ENCODE measurements around the gene MEOX2. TPM values are rescaled to one million over a fixed set of nuclear protein-coding genes. Genes with fewer than 3 reads are reported as not detected.

The MEOX2 gene
- 0.06 TPM for polyA plus RNA-seq (2013, experiment 1 of 2)
- 0.03 TPM for polyA plus RNA-seq (2013, experiment 2 of 2)

GRCh38 chr7:15686295-15686956 lies at the start of gene MEOX2:
TSS of gene MEOX2 (minus strand) at chr7:15686683. CDS start at chr7:15686402, 281 bp downstream.
- no peaks in the 10 kb centered on the region for H3K36me3 ChIP-seq (ENCODE audit: control insufficient read depth in 1 of 2, insufficient read depth in 2 of 2, low read depth in 1 of 2, low read length in 2 of 2)
- no peaks in the 10 kb centered on the region for H3K79me1 ChIP-seq (replicated peaks; ENCODE audit: low read length, poor library complexity, severe bottlenecking)
- peak within 1 kb of the TSS; percentile 99 for H3K4me2 ChIP-seq (ENCODE audit: low read length, poor library complexity, severe bottlenecking)
- WGBS = 8% methylated on average over 31 of the region's 32 CpGs
- H2BK15ac ChIP-seq (ENCODE audit: low read depth, poor library complexity, severe bottlenecking) = no peak within 1 kb of the TSS
- H4K8ac ChIP-seq (ENCODE audit: low read length) = no peak within 1 kb of the TSS
- H2BK12ac ChIP-seq (ENCODE audit: low read length in 2 of 2) = no peak within 1 kb of the TSS
- H3K4me1 ChIP-seq (ENCODE audit: control insufficient read depth, insufficient read depth, low read depth, low read length) = peaks cover 22% of the 10 kb centered on the region
- peak within 1 kb of the TSS; percentile 89 for H3K9ac ChIP-seq (ENCODE audit: low read length)
- peak within 1 kb of the TSS; percentile 9 to 27 for H3K23ac ChIP-seq (ENCODE audit: low read length in 2 of 2)
- no peak within 1 kb of the TSS for H2AFZ ChIP-seq (ENCODE audit: low read depth, low read length)
- no peak within 1 kb of the TSS for H4K91ac ChIP-seq (ENCODE audit: low read length)
- H3K4ac ChIP-seq (ENCODE audit: low read depth in 1 of 2, low read length in 2 of 2) = no peak within 1 kb of the TSS
- H3K18ac ChIP-seq (ENCODE audit: low read depth in 1 of 2, low read length in 2 of 2) = no peak within 1 kb of the TSS
- no peaks in the 10 kb centered on the region for H3K9me3 ChIP-seq (ENCODE audit: control insufficient read depth, low read length)
- peak; percentile 66 for DNase-seq
- peaks cover 29 to 30% of the 10 kb centered on the region in 2 experiments for H3K27me3 ChIP-seq (ENCODE audit: control insufficient read depth in 1 of 2, insufficient read depth in 1 of 2, low read length in 2 of 2)
- peak within 1 kb of the TSS; percentile 57 to 88 for H3K4me3 ChIP-seq (ENCODE audit: insufficient read depth in 1 of 2, low read depth in 1 of 2, low read length in 2 of 2)
- H3K14ac ChIP-seq (ENCODE audit: low read length in 2 of 2) = no peak within 1 kb of the TSS
- H2BK120ac ChIP-seq (ENCODE audit: low read depth, low read length) = no peak within 1 kb of the TSS
- H2BK5ac ChIP-seq (ENCODE audit: low read depth, low read length, poor library complexity, severe bottlenecking) = no peak within 1 kb of the TSS
- H3K27ac ChIP-seq (ENCODE audit: low read length, poor library complexity, severe bottlenecking) = no peak within 1 kb of the TSS
- no peak within 1 kb of the TSS for H2AK5ac ChIP-seq (ENCODE audit: low read length, severe bottlenecking)

- Histone ChIP-seq H3K9me3 (ENCODE audit: control insufficient read depth, low read length) (no peaks in the 10 kb centered on the region), H3K18ac (ENCODE audit: low read depth in 1 of 2, low read length in 2 of 2) (no peak overlapping the region)
Measured at GRCh38 chr7:15729746-15730145, 43.3 kb upstream of the MEOX2 start.

GRCh38 chr7:15725051-15725450 lies 38.6 kb upstream of the MEOX2 start:
- H3K4me1 ChIP-seq (ENCODE audit: control insufficient read depth, insufficient read depth, low read depth, low read length) = no peaks in the 10 kb centered on the region

More at GRCh38 chr7:15729746-15730145, 43.3 kb upstream of the MEOX2 start:
- DNase-seq = no peak
- no peak overlapping the region for H2BK15ac ChIP-seq (ENCODE audit: low read depth, poor library complexity, severe bottlenecking)
- no peak overlapping the region for H2BK5ac ChIP-seq (ENCODE audit: low read depth, low read length, poor library complexity, severe bottlenecking)
- H3K4ac ChIP-seq (ENCODE audit: low read depth in 1 of 2, low read length in 2 of 2) = no peak overlapping the region
- H3K4me1 ChIP-seq (ENCODE audit: control insufficient read depth, insufficient read depth, low read depth, low read length) = no peaks in the 10 kb centered on the region
- no peak overlapping the region for H4K8ac ChIP-seq (ENCODE audit: low read length)
- no peak overlapping the region for H2AK5ac ChIP-seq (ENCODE audit: low read length, severe bottlenecking)
- H3K14ac ChIP-seq (ENCODE audit: low read length in 2 of 2) = no peak overlapping the region
- no peaks in the 10 kb centered on the region for H3K27me3 ChIP-seq (ENCODE audit: control insufficient read depth in 1 of 2, insufficient read depth in 1 of 2, low read length in 2 of 2)
- no peak overlapping the region for H3K4me2 ChIP-seq (ENCODE audit: low read length, poor library complexity, severe bottlenecking)
- no peak overlapping the region for H3K23ac ChIP-seq (ENCODE audit: low read length in 2 of 2)
- H2AFZ ChIP-seq (ENCODE audit: low read depth, low read length) = no peak overlapping the region
- H3K79me1 ChIP-seq (replicated peaks; ENCODE audit: low read length, poor library complexity, severe bottlenecking) = no peaks in the 10 kb centered on the region
- H3K9ac ChIP-seq (ENCODE audit: low read length) = no peak overlapping the region
- H4K91ac ChIP-seq (ENCODE audit: low read length) = no peak overlapping the region
- no peak overlapping the region for H3K27ac ChIP-seq (ENCODE audit: low read length, poor library complexity, severe bottlenecking)
- H2BK120ac ChIP-seq (ENCODE audit: low read depth, low read length) = no peak overlapping the region
- no peak overlapping the region for H2BK12ac ChIP-seq (ENCODE audit: low read length in 2 of 2)
- H3K4me3 ChIP-seq (ENCODE audit: insufficient read depth in 1 of 2, low read depth in 1 of 2, low read length in 2 of 2) = no peak overlapping the region
- H3K36me3 ChIP-seq (ENCODE audit: control insufficient read depth in 1 of 2, insufficient read depth in 2 of 2, low read depth in 1 of 2, low read length in 2 of 2) = no peaks in the 10 kb centered on the region

GRCh38 chr7:15723841-15724240 lies 37.4 kb upstream of the MEOX2 start:
- Histone ChIP-seq H4K8ac (ENCODE audit: low read length) (no peak overlapping the region), H2AFZ (ENCODE audit: low read depth, low read length) (no peak overlapping the region), H3K18ac (ENCODE audit: low read depth in 1 of 2, low read length in 2 of 2) (no peak overlapping the region), H3K4me2 (ENCODE audit: low read length, poor library complexity, severe bottlenecking) (no peak overlapping the region), H3K4me3 (ENCODE audit: insufficient read depth in 1 of 2, low read depth in 1 of 2, low read length in 2 of 2) (no peak overlapping the region), H3K23ac (ENCODE audit: low read length in 2 of 2) (no peak overlapping the region), H3K4me1 (ENCODE audit: control insufficient read depth, insufficient read depth, low read depth, low read length) (no peaks in the 10 kb centered on the region), H2BK15ac (ENCODE audit: low read depth, poor library complexity, severe bottlenecking) (no peak overlapping the region), H2BK12ac (ENCODE audit: low read length in 2 of 2) (no peak overlapping the region), H3K36me3 (ENCODE audit: control insufficient read depth in 1 of 2, insufficient read depth in 2 of 2, low read depth in 1 of 2, low read length in 2 of 2) (no peaks in the 10 kb centered on the region), H3K27ac (ENCODE audit: low read length, poor library complexity, severe bottlenecking) (no peak overlapping the region), H2AK5ac (ENCODE audit: low read length, severe bottlenecking) (no peak overlapping the region), H3K27me3 (ENCODE audit: control insufficient read depth in 1 of 2, insufficient read depth in 1 of 2, low read length in 2 of 2) (no peaks in the 10 kb centered on the region), H3K9me3 (ENCODE audit: control insufficient read depth, low read length) (no peaks in the 10 kb centered on the region), H3K14ac (ENCODE audit: low read length in 2 of 2) (no peak overlapping the region), H2BK5ac (ENCODE audit: low read depth, low read length, poor library complexity, severe bottlenecking) (no peak overlapping the region), H2BK120ac (ENCODE audit: low read depth, low read length) (no peak overlapping the region), H3K9ac (ENCODE audit: low read length) (no peak overlapping the region), H3K4ac (ENCODE audit: low read depth in 1 of 2, low read length in 2 of 2) (no peak overlapping the region), H3K79me1 (replicated peaks; ENCODE audit: low read length, poor library complexity, severe bottlenecking) (no peaks in the 10 kb centered on the region), H4K91ac (ENCODE audit: low read length) (no peak overlapping the region)
- no peak for DNase-seq

More at GRCh38 chr7:15725051-15725450, 38.6 kb upstream of the MEOX2 start:
- H2BK15ac ChIP-seq (ENCODE audit: low read depth, poor library complexity, severe bottlenecking) = no peak overlapping the region
- H3K23ac ChIP-seq (ENCODE audit: low read length in 2 of 2) = no peak overlapping the region
- H2AFZ ChIP-seq (ENCODE audit: low read depth, low read length) = no peak overlapping the region
- no peak overlapping the region for H3K4me3 ChIP-seq (ENCODE audit: insufficient read depth in 1 of 2, low read depth in 1 of 2, low read length in 2 of 2)
- H3K9me3 ChIP-seq (ENCODE audit: control insufficient read depth, low read length) = no peaks in the 10 kb centered on the region
- H4K91ac ChIP-seq (ENCODE audit: low read length) = no peak overlapping the region
- no peak overlapping the region for H4K8ac ChIP-seq (ENCODE audit: low read length)
- no peaks in the 10 kb centered on the region for H3K27me3 ChIP-seq (ENCODE audit: control insufficient read depth in 1 of 2, insufficient read depth in 1 of 2, low read length in 2 of 2)
- H3K36me3 ChIP-seq (ENCODE audit: control insufficient read depth in 1 of 2, insufficient read depth in 2 of 2, low read depth in 1 of 2, low read length in 2 of 2) = no peaks in the 10 kb centered on the region
- no peak overlapping the region for H2BK5ac ChIP-seq (ENCODE audit: low read depth, low read length, poor library complexity, severe bottlenecking)
- no peak overlapping the region for H3K27ac ChIP-seq (ENCODE audit: low read length, poor library complexity, severe bottlenecking)
- H3K4me2 ChIP-seq (ENCODE audit: low read length, poor library complexity, severe bottlenecking) = no peak overlapping the region
- no CpG with 5 or more reads among the region's 3 CpGs for WGBS
- H2BK12ac ChIP-seq (ENCODE audit: low read length in 2 of 2) = no peak overlapping the region
- H3K9ac ChIP-seq (ENCODE audit: low read length) = no peak overlapping the region
- DNase-seq = no peak
- H2AK5ac ChIP-seq (ENCODE audit: low read length, severe bottlenecking) = no peak overlapping the region
- H3K79me1 ChIP-seq (replicated peaks; ENCODE audit: low read length, poor library complexity, severe bottlenecking) = no peaks in the 10 kb centered on the region
- H2BK120ac ChIP-seq (ENCODE audit: low read depth, low read length) = no peak overlapping the region
- no peak overlapping the region for H3K4ac ChIP-seq (ENCODE audit: low read depth in 1 of 2, low read length in 2 of 2)
- H3K18ac ChIP-seq (ENCODE audit: low read depth in 1 of 2, low read length in 2 of 2) = no peak overlapping the region
- H3K14ac ChIP-seq (ENCODE audit: low read length in 2 of 2) = no peak overlapping the region

Measured in mesenchymal stem cell (in vitro differentiated cells and primary cell).